BJ (cell line): ENCODE measurements around the gene TM4SF5. TPM values are rescaled to one million over a fixed set of nuclear protein-coding genes. Genes with fewer than 3 reads are reported as not detected.
A peak's percentile ranks its signal among the peaks of the same experiment; 100 is the strongest.

Experiments used
- CTCF ChIA-PET: fragments of 350-600 bp; formaldehyde crosslinking; extraction: SDS; loops from one replicate; lab custom pipeline; 2021; ENCODE audit warnings: antibody characterized with exemption, inconsistent platforms; lab: Yijun Ruan, JAX
- POLR2A ChIA-PET: fragments of 300-600 bp; sonication (Branson Sonifier 250); formaldehyde crosslinking; extraction: SDS; loops from one replicate; lab custom pipeline; 2021; ENCODE audit warnings: antibody characterized with exemption; lab: Charles Lee
- DNase-seq: peaks from one replicate; pipeline ENCODE4 v3.0.0-alpha.2; 2011; ENCODE audit warnings: low read depth
- H3K27me3 ChIP-seq: 2 replicates; pipeline ENCODE4 v1.6.0; 2011; ENCODE audit warnings: low read length; ENCODE audit not compliant: control insufficient read depth, insufficient read depth
- H3K36me3 ChIP-seq: 2 replicates; pipeline ENCODE4 v1.5.1; 2011; ENCODE audit warnings: low read length; ENCODE audit not compliant: control insufficient read depth, insufficient read depth
- H3K4me3 ChIP-seq: 2 replicates; pipeline ENCODE4 v1.5.1; 2011; ENCODE audit warnings: low read depth, mild to moderate bottlenecking, control low read depth, low read length
- CTCF ChIP-seq: IDR thresholded peaks from 2 replicates; pipeline ENCODE4 v1.5.1; 2011; ENCODE audit warnings: low read depth, mild to moderate bottlenecking, control low read depth, inconsistent platforms, low read length, moderate library complexity; ENCODE audit not compliant: insufficient read depth
- polyA plus RNA-seq: library from polyadenylated mRNA; depleted of rRNA; stranded (reverse); fragments of >200 nt; gene quantifications from 2 replicates; pipeline ENCODE4 v1.2.3, GENCODE V29; 2011

The TM4SF5 gene
- polyA plus RNA-seq, 1 experiment = not detected

GRCh38 chr17:4811471-4811870, 39.8 kb downstream of the TM4SF5 start:
- TF ChIP-seq CTCF = no peak
- Histone ChIP-seq H3K36me3 (peaks cover 25% of the 10 kb centered on the region), H3K4me3 (no peak overlapping the region), H3K27me3 (no peaks in the 10 kb centered on the region)
- CTCF ChIA-PET = interaction anchor here (1.2 kb wide), 1 partner anchor 80 kb away, joined by 4 read pairs; no protein-coding TSS in a partner anchor
- no peak for DNase-seq
- POLR2A ChIA-PET = no interaction called here

- H3K27me3 ChIP-seq = no peaks in the 10 kb centered on the region
- ChIA-PET POLR2A (no interaction called here), CTCF (interaction anchor here (1.1 to 1.6 kb wide), 2 partner anchors 22 to 26 kb away, joined by 4 read pairs; partner anchors contain the start of gene VMO1)
- H3K4me3 ChIP-seq = no peak overlapping the region
- peaks cover 32% of the 10 kb centered on the region for H3K36me3 ChIP-seq
- no peak for DNase-seq
- TF ChIP-seq CTCF = no peak
Observed at GRCh38 chr17:4812690-4813089, 41.0 kb downstream of the TM4SF5 start.

GRCh38 chr17:4815043-4815675, 43.5 kb downstream of the TM4SF5 start:
- CTCF ChIA-PET = interaction anchor here (0.6 to 1.4 kb wide), 3 partner anchors 9 to 611 kb away, joined by 3 to 5 read pairs (median 3); no protein-coding TSS in a partner anchor
- POLR2A ChIA-PET = no interaction called here
- TF ChIP-seq CTCF = 0 out of 2 replicates have a peak, but pooled peaks have one; percentile 13
- Histone ChIP-seq H3K4me3 (no peak overlapping the region), H3K36me3 (peaks cover 26% of the 10 kb centered on the region), H3K27me3 (no peaks in the 10 kb centered on the region)
- no peak for DNase-seq

GRCh38 chr17:4816826-4817225, 45.1 kb downstream of the TM4SF5 start:
- Histone ChIP-seq H3K4me3 (no peak overlapping the region), H3K36me3 (peaks cover 21% of the 10 kb centered on the region), H3K27me3 (no peaks in the 10 kb centered on the region)
- POLR2A ChIA-PET = no interaction called here
- CTCF ChIA-PET = no interaction called here
- no peak for DNase-seq
- no peak for TF ChIP-seq CTCF

- POLR2A ChIA-PET = no interaction called here
- TF ChIP-seq CTCF = no peak
- H3K36me3 ChIP-seq = peaks cover 21% of the 10 kb centered on the region
- no peak overlapping the region for H3K4me3 ChIP-seq
- DNase-seq = no peak
- H3K27me3 ChIP-seq = no peaks in the 10 kb centered on the region
- CTCF ChIA-PET = interaction anchor here (1.1 kb wide), 1 partner anchor 10 kb away, joined by 4 read pairs; no protein-coding TSS in a partner anchor
Observed at GRCh38 chr17:4818276-4818675, 46.6 kb downstream of the TM4SF5 start.
